NCI-H748 treated with DMSO at 0.1 percent for 48 hours (cell line): ENCODE results near the gene GDI2.
"Not testable (repeated sequence)": the region's sequence is repeated elsewhere in the genome, so short reads cannot be mapped to it uniquely, and the experiment has no call there.

Experiments
- DNase-seq: peaks from one replicate; lab custom pipeline; 2025; lab: John Stamatoyannopoulos, UW

Gene GDI2

DNA sequence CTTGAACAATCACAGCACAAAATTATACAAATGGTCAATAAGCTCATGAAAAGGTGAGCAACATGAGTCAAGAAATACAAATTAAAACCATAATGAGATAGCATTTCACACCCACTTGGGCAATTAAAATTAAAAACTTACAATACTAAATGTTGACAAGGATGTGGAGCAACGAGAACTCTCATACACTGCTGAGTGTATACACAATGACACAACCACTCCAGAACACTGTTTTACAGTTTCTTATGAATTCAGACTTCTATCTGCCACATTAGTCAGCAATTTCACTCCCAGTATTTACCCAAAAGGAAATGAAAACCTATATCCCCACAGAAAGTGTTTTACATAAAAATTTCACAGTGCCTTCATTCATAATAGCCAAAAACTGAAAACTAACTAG, 31.1 kb downstream of the GDI2 start:
- DNase-seq: no peak

DNA sequence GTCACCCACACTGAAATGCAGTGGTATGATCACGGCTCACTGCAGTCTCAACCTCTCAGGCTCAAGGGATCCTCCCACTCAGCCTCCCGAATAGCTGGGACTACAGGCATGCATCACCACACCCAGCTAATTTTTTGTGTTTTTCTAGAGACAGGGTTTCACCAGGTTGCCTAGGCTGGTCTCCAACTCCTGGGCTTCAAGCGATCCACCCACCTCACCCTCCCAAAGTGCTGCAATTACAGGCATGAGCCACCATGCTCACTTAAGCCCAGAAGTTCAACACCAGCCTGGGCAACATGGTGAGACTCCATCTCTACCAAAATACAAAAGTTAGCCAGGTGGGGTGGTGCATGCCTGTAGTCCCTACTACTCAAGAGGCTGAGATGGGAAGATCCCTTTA, 33.5 kb downstream of the GDI2 start:
- DNase-seq: no peak

DNA sequence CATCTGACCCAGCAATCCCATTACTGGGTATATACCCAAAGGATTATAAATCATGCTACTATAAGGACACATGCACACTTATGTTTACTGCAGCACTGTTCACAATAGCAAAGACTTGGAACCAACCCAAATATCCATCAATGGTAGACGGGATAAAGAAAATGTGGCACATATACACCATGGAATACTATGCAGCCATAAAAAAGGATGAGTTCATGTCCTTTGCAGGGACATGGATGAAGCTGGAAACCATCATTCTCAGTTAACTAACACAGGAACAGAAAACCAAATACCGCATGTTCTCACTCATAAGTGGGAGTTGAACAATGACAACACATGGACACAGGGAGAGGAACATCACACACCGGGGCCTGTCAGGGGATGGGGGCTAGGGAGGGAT, 35.5 kb downstream of the GDI2 start:
- DNase-seq: not testable (repeated sequence)

DNA sequence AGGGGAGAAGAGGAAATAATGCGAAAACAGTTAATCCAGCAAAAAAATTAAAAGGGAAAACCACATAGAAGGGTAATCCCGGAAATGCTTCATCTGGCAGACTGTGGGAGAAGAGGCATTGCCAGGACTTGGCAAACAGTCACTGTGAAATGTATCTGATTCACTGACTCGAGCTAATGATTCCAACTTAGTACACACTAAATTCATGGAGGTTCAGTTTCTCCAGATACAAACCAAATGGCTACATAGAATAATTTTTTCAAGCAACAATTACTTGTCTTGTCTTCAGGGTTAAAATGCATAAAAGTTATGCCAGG, 36.4 kb downstream of the GDI2 start:
- no peak for DNase-seq

DNA sequence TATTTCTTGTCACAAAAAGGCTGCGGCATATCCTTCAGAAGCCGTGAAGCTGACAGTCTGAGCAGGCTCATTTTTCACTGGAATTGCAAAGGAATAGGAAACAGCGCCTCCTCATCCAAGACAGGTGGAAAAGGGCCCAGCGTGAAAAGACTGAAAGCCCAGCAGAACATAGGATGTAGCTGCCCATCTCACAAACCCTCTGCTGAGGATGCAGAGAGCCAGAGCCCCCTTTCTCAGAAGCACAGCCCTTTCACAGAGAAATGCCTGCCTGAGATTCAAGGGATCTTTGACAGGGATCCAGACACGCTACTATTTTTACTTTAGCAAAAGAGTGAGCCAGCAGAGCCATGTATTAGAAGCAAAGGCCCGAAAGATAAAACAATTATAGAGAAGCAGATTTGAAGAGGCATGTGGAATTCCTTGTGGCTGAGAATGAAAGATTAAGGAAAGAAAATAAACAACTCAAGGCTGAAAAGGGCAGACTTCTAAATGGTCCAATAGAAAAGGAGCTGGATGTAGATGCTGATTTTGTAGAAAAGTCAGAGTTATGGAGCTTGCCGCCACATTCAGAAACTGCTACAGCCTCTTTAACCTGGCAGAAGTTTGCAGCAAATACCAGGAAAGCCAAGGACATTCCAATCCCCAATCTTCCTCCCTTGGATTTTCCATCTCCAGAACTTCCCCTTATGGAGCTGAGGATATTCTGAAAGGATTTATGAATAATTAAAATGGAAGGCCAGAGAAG, 36.9 kb downstream of the GDI2 start:
- no peak for DNase-seq

GRCh38 chr10:5775685-5776084, 37.5 kb downstream of the GDI2 start:
- DNase-seq: no peak

GRCh38 chr10:5774987-5775620, 38.1 kb downstream of the GDI2 start:
- DNase-seq: no peak

- DNase-seq: no peak
Measured at GRCh38 chr10:5766189-5766588, 47.0 kb downstream of the GDI2 start.

GRCh38 chr10:5765617-5766016, 47.6 kb downstream of the GDI2 start:
- DNase-seq: no peak

- no peak for DNase-seq
Measured at GRCh38 chr10:5764422-5765297, 48.6 kb downstream of the GDI2 start.

- no peak for DNase-seq
Measured at GRCh38 chr10:5762531-5762930, 50.7 kb downstream of the GDI2 start.

- DNase-seq: no peak
Measured at GRCh38 chr10:5761220-5761619, 52.0 kb downstream of the GDI2 start.

- DNase-seq: no peak
Measured at GRCh38 chr10:5760515-5760914, 52.7 kb downstream of the GDI2 start.

- no peak for DNase-seq
Measured at GRCh38 chr10:5758927-5759326, 54.3 kb downstream of the GDI2 start.

GRCh38 chr10:5757766-5758517, 55.3 kb downstream of the GDI2 start:
- no peak for DNase-seq

DNA sequence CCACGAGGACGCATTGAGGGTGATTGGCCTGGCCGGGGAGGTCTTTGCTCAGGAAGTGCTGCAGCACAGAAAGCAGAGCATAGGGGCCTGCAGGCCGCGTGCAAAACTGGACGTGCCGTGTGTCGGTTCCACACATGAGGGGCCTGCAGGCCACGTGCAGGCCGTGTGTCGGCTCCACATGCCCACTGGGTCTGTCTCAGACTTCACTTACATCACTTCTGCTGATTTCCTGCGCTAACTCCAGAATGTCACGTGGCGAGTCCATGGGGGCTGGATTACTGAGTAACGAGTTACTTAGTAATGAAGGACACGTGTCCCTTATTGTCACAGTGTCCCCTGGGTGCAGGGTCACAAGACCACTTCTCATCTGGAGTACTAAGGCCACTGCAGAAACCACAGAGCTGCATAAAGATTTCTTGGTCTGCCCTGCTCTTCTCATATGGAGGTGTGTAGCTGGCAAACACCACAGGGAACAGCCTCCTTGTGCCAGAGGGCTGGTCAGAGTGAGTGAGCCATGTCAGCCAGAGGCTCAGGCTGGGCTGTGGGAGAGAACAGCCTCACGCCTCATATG, 60.8 kb downstream of the GDI2 start:
- DNase-seq: no peak

DNA sequence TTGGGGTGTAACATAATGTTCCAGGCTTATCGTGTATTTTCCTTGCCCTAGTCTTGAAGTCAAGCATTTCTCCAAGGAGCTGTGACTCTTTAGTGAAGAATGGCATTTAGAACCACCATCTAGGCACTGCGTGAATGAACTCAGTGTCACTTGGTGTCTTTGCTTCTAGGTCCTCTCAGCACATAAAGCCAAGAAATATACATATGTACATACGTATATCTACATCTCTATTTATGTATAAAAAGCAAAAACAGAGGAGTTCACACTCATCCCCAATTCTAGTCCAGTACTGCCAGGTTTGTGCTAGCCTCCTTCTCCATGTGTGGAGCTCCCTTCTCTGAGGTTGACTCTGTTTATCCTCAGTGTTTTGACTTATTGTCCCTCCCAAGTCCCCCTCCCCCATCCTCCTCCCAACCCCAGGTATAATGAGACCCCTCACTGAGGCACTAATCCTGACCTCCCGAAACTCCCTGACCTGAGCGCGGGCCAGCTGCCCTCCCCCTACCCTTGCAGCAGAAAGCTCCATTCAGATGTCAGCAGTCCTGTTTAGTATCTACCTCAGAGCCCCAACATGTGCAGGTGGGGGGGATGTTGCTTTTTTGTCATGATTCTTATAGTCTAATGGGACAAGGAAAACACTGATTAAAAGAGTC, 61.5 kb downstream of the GDI2 start:
- no peak for DNase-seq

DNA sequence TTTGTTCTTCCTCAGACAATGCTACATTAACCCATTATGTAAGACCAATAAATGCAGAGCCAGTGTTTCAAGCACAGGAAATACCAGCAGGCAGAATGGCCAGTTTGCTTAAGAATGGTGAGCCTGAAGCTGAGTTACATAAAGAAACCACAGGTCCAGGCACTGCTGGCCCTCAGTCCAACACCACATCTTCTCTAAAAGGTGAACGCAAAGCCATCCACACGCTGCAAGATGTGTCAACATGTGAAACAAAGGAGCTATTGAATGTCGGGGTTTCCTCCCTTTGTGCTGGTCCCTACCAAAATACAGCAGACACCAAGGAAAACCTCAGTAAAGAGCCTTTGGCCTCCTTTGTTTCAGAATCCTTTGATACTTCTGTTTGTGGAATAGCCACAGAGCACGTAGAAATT, 64.8 kb downstream of the GDI2 start:
- DNase-seq: no peak

- no peak for DNase-seq
Measured at GRCh38 chr10:5746197-5746596, 67.0 kb downstream of the GDI2 start.

DNA sequence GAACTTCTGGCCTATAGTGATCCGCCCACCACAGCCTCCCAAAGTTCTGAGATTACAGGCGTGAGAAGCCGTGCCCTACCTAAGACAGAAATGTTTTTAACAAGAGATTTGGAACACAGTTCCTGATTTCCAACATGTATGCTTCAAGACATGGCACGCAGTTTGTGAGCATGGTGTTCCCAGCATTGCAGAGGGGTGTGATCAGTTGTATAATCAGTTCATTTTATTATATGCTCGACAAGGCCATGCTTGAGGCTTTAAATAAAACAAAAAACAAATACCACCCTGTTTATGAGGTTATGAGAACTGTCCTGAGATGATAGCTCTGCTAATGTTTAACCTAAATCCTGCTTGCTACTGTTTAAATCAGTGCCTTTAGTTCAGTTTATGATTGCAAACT, 68.4 kb downstream of the GDI2 start:
- no peak for DNase-seq

DNA sequence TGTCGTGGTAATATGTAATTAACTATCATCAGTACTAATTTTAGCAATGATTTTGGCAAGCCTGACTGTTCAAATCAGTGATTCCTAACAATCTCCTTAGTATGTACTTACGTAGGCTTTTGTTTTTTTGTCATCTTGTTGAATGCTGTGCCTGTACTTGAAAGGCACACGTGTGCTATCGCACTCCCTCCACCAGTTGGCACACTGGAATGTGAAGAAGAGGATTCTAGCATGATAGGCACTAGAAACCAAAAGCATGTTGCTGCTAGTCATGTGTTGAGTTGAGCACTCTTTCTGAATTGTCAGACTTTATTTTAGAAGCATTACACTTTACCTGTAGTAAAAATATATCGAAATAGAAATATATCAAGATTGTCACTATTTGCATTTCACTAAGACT, 69.5 kb downstream of the GDI2 start:
- DNase-seq: no peak

GRCh38 chr10:5742116-5742515, 71.1 kb downstream of the GDI2 start:
- no peak for DNase-seq
